ENCODE data around the gene SCART1. TPM values are rescaled to one million over a fixed set of nuclear protein-coding genes. Genes with fewer than 3 reads are reported as not detected.
"Not testable (repeated sequence)": the region's sequence is repeated elsewhere in the genome, so short reads cannot be mapped to it uniquely, and the experiment has no call there.

Gene SCART1
- 0.35 and 1.4 TPM in 2 replicates for total RNA-seq

- no peak for DNase-seq (ENCODE audit: low read depth)
Observed at GRCh38 chr10:133453516-133454203, at the start of gene SCART1. Gene SCART1 (plus strand): TSS chr10:133453945. CDS start chr10:133453998, 53 bp downstream.

- DNase-seq (ENCODE audit: low read depth): peak; percentile 32
Observed at GRCh38 chr10:133405272-133405671, 48.5 kb upstream of the SCART1 start.

- no peak for DNase-seq (ENCODE audit: low read depth)
Observed at GRCh38 chr10:133405844-133406527, 47.8 kb upstream of the SCART1 start.

GRCh38 chr10:133411523-133412380 lies 42.0 kb upstream of the SCART1 start:
- DNase-seq (ENCODE audit: low read depth): no peak

- no peak for DNase-seq (ENCODE audit: low read depth)
Observed at GRCh38 chr10:133412381-133412711, 41.4 kb upstream of the SCART1 start.

GRCh38 chr10:133414401-133414800 lies 39.3 kb upstream of the SCART1 start:
- not testable (repeated sequence) for DNase-seq (ENCODE audit: low read depth)

GRCh38 chr10:133415752-133416151 lies 38.0 kb upstream of the SCART1 start:
- no peak for DNase-seq (ENCODE audit: low read depth)

- DNase-seq (ENCODE audit: low read depth): no peak
Observed at GRCh38 chr10:133418289-133418993, 35.3 kb upstream of the SCART1 start.

- no peak for DNase-seq (ENCODE audit: low read depth)
Observed at GRCh38 chr10:133419211-133419950, 34.4 kb upstream of the SCART1 start.

- no peak for DNase-seq (ENCODE audit: low read depth)
Observed at GRCh38 chr10:133420028-133420427, 33.7 kb upstream of the SCART1 start.

GRCh38 chr10:133420579-133420978 lies 33.2 kb upstream of the SCART1 start:
- DNase-seq (ENCODE audit: low read depth): no peak

GRCh38 chr10:133421336-133422222 lies 32.2 kb upstream of the SCART1 start:
- no peak for DNase-seq (ENCODE audit: low read depth)

- DNase-seq (ENCODE audit: low read depth): no peak
Observed at GRCh38 chr10:133422223-133422806, 31.4 kb upstream of the SCART1 start.

- DNase-seq (ENCODE audit: low read depth): no peak
Observed at GRCh38 chr10:133422807-133423771, 30.7 kb upstream of the SCART1 start.

- not testable (repeated sequence) for DNase-seq (ENCODE audit: low read depth)
Observed at GRCh38 chr10:133424102-133424501, 29.6 kb upstream of the SCART1 start.

GRCh38 chr10:133424601-133425000 lies 29.1 kb upstream of the SCART1 start, which contains the start of gene SPRN:
Gene SPRN (minus strand): TSS chr10:133424625. CDS start chr10:133423681, 944 bp downstream.
- DNase-seq (ENCODE audit: low read depth): not testable (repeated sequence)

- DNase-seq (ENCODE audit: low read depth): not testable (repeated sequence)
Observed at GRCh38 chr10:133429571-133429970, 24.2 kb upstream of the SCART1 start.

GRCh38 chr10:133431888-133432613 lies 21.7 kb upstream of the SCART1 start:
- not testable (repeated sequence) for DNase-seq (ENCODE audit: low read depth)
